OCI-LY7 (cell line): ENCODE measurements around the gene ATP5F1D. TPM values are rescaled to one million over a fixed set of nuclear protein-coding genes. Genes with fewer than 3 reads are reported as not detected.

ENCODE experiments used
- BruUV-seq: library from RNA; stranded (reverse); fragments of 400-500 nt; replicated peaks from 2 replicates; lab custom pipeline; 2021; lab: Mats Ljungman, UMichigan
- CTCF ChIA-PET: fragments of 300-600 bp; sonication (Branson Sonifier 250); formaldehyde crosslinking; loops from one replicate; lab custom pipeline; 2022; ENCODE audit warnings: antibody characterized with exemption; ENCODE audit not compliant: unreplicated experiment; lab: Charles Lee
- POLR2A ChIA-PET: fragments of 300-600 bp; sonication (Branson Sonifier 250); formaldehyde crosslinking; loops from one replicate; lab custom pipeline; 2022; ENCODE audit warnings: antibody characterized with exemption; lab: Charles Lee
- DNase-seq: peaks from one replicate; pipeline ENCODE4 v3.0.0-alpha.2; 2015; ENCODE audit warnings: low spot score
- H2AFZ ChIP-seq: fragments of 200-600 bp; sonication (generic), shearing (Covaris generic); 2 replicates; pipeline ENCODE4 v1.6.1; 2014; ENCODE audit warnings: mild to moderate bottlenecking, antibody characterized with exemption, low read length, moderate library complexity
- H3K27ac ChIP-seq: fragments of 200-600 bp; sonication (generic); 2 replicates; pipeline ENCODE4 v1.5.1; 2014; ENCODE audit warnings: mixed run types, low read depth, mild to moderate bottlenecking, moderate library complexity, low read length, inconsistent platforms; ENCODE audit not compliant: poor library complexity, severe bottlenecking
- H3K36me3 ChIP-seq: fragments of 200-600 bp; sonication (generic); 2 replicates; pipeline ENCODE4 v1.6.1; 2014; ENCODE audit warnings: mild to moderate bottlenecking, antibody characterized with exemption, low read length, moderate library complexity, mixed read lengths; ENCODE audit not compliant: insufficient read depth
- H3K4me1 ChIP-seq: fragments of 200-600 bp; sonication (generic); 2 replicates; pipeline ENCODE4 v1.5.1; 2014; ENCODE audit warnings: mild to moderate bottlenecking, low read length; ENCODE audit not compliant: insufficient read depth, poor library complexity, severe bottlenecking
- H3K4me2 ChIP-seq: fragments of 200-600 bp; sonication (generic); 2 replicates; pipeline ENCODE4 v1.6.1; 2014; ENCODE audit warnings: mild to moderate bottlenecking, low read length
- H3K4me3 ChIP-seq: fragments of 200-600 bp; sonication (generic); 2 replicates; pipeline ENCODE4 v1.5.1; 2014; ENCODE audit warnings: mild to moderate bottlenecking, low read depth, low read length; ENCODE audit not compliant: poor library complexity, severe bottlenecking
- H3K79me2 ChIP-seq: fragments of 200-600 bp; sonication (generic); 2 replicates; pipeline ENCODE4 v1.6.1; 2016; ENCODE audit warnings: low read depth, mild to moderate bottlenecking, low read length, moderate library complexity, mixed read lengths; ENCODE audit not compliant: insufficient read depth
- H3K9me2 ChIP-seq: fragments of 200-600 bp; sonication (generic); 2 replicates; pipeline ENCODE4 v1.6.1; 2016; ENCODE audit warnings: mild to moderate bottlenecking, low read length, mixed read lengths; ENCODE audit not compliant: insufficient read depth
- H3K9me3 ChIP-seq: fragments of 200-600 bp; sonication (generic); 2 replicates; pipeline ENCODE4 v1.6.1; 2014; ENCODE audit warnings: mild to moderate bottlenecking, mixed run types, low read length, mixed read lengths
- H4K20me1 ChIP-seq: fragments of 200-600 bp; sonication (generic); 2 replicates; pipeline ENCODE4 v1.6.1; 2014; ENCODE audit warnings: mild to moderate bottlenecking, antibody characterized with exemption, low read length, moderate library complexity, mixed read lengths; ENCODE audit not compliant: insufficient read depth
- EZH2phosphoT487 ChIP-seq: fragments of 200-600 bp; sonication (generic); IDR thresholded peaks from 2 replicates; pipeline ENCODE4 v1.6.1; 2018; ENCODE audit warnings: low read depth, borderline replicate concordance, mild to moderate bottlenecking, mixed run types, antibody characterized with exemption, low read length, moderate library complexity, mixed read lengths
- intact Hi-C: fragments of 100-400 bp; cut with micrococcal nuclease; formaldehyde crosslinking; loops from one replicate; pipeline ENCODE4 v1.10.0; 2022; ENCODE audit not compliant: unreplicated experiment
- total RNA-seq, 2 experiments: library from RNA; depleted of rRNA in 1 of 2; stranded (reverse); fragments of >200 nt in 1 of 2; shearing (Covaris generic) in 1 of 2; gene quantifications; 2 replicates each; pipeline ENCODE4 v1.2.3, GENCODE V29; 2014 to 2022
- TF ChIP-seq, protein P1 (sequence below): fragments of 200-600 bp; sonication (generic); conservative IDR thresholded peaks from 2 replicates; pipeline ENCODE4 v1.5.1; 2014; ENCODE audit warnings: mild to moderate bottlenecking, antibody characterized with exemption, low read length, moderate library complexity, mixed read lengths

ATP5F1D gene
- total RNA-seq, 2 experiments from 2014 or later, result 51.8 to 266 TPM

DNA sequence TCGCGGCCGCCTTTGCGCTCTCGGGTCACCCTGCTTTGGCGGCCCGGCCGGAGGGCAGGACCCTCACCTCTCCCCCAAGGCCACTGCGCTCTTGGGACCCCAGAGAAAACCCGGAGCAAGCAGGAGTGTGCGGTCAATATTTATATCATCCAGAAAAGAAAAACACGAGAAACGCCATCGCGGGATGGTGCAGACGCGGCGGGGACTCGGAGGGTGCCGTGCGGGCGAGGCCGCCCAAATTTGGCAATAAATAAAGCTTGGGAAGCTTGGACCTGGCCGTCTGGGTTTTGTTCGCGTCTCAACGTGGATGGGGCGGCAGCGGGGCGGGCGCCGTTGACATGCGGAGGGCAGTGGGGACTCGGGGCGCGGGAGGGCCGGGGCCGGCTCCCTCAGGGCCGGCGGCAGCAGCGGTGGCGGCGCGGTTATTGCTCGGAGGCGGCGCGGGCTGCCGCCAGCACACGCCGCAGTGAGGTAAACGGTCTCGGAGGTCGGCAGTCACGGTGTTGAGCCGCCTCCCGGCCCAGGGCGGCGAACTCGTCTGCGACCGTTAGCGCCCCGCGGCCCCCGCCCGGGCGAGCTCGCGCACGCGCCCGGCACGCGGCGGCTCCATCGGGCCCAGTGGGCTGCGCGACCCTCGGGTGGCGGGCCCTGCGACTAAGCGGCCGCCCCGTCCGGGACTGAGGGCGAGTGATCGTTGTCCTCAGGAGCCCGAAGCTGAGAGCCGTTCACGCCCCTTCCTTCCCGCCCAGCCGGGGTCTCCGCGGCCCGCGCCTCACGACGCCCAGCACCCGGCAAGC is 13.2 kb upstream of the ATP5F1D start:
- H3K9me3 ChIP-seq, result no peaks in the 10 kb centered on the region
- no peak overlapping the region for H2AFZ ChIP-seq
- no peak overlapping the region for H3K27ac ChIP-seq
- no peaks in the 10 kb centered on the region for H3K4me1 ChIP-seq
- BruUV-seq, result no TSS peak
- no peak for DNase-seq
- no peaks in the 10 kb centered on the region for H4K20me1 ChIP-seq
- H3K4me2 ChIP-seq, result no peak overlapping the region
- H3K4me3 ChIP-seq, result no peak overlapping the region
- no peaks in the 10 kb centered on the region for H3K9me2 ChIP-seq
- CTCF ChIA-PET, result no interaction called here
- intact Hi-C loops, result no loop called here
- H3K79me2 ChIP-seq, result no peaks in the 10 kb centered on the region
- H3K36me3 ChIP-seq, result peaks cover 35% of the 10 kb centered on the region
- TF ChIP-seq EZH2phosphoT487, result no peak
- TF ChIP-seq, protein P1, sequence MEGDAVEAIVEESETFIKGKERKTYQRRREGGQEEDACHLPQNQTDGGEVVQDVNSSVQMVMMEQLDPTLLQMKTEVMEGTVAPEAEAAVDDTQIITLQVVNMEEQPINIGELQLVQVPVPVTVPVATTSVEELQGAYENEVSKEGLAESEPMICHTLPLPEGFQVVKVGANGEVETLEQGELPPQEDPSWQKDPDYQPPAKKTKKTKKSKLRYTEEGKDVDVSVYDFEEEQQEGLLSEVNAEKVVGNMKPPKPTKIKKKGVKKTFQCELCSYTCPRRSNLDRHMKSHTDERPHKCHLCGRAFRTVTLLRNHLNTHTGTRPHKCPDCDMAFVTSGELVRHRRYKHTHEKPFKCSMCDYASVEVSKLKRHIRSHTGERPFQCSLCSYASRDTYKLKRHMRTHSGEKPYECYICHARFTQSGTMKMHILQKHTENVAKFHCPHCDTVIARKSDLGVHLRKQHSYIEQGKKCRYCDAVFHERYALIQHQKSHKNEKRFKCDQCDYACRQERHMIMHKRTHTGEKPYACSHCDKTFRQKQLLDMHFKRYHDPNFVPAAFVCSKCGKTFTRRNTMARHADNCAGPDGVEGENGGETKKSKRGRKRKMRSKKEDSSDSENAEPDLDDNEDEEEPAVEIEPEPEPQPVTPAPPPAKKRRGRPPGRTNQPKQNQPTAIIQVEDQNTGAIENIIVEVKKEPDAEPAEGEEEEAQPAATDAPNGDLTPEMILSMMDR, result no peak
- POLR2A ChIA-PET, result no interaction called here

DNA sequence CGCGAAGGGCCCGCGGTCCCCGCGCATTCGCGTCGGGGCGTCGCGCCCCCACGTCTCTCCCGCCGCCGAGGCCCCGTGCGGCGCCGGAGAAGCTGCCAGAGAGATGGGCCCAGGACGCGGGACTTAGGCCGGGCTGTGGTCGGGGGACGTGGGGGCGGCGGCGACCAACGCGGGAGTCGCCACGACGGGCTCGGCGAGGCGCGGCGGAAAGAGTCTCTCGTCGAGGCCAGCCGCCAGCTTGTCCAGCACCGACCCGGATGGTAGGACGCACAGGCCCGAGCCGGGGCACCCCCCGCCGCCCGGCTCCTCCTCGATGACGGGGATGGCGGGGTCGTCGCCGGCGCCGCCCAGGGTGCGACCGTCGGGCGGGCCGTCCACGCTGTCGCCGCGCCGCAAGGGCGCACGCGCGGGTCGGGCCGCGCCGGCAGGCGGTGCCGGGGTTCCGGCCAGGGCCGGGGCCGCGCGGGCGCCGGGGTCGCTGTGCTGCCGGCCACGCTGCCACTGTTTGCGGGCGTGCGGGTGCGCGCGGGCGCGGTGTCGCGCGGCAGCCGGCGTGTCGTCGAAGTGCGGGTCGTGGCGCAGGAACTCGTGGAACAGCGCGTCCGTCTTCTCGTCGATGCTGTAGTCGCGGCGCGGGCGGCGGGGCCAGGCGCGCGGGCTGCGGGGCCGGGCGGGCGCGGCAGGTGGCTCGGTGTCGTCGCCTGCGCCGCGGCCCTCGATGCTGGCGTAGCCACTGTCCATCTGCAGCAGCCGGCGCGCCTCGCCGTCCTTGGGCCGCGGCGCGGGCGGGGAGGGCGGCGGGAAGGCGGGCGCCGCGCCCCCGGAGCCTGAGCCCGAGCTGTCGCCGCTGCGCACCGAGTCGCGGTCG is 12.3 kb upstream of the ATP5F1D start:
- Histone ChIP-seq H4K20me1 (no peaks in the 10 kb centered on the region), H3K9me2 (no peaks in the 10 kb centered on the region), H3K4me2 (no peak overlapping the region), H3K27ac (no peak overlapping the region), H3K36me3 (peaks cover 25% of the 10 kb centered on the region), H3K4me1 (no peaks in the 10 kb centered on the region), H3K79me2 (no peaks in the 10 kb centered on the region), H3K9me3 (no peaks in the 10 kb centered on the region), H2AFZ (no peak overlapping the region), H3K4me3 (no peak overlapping the region)
- no peak for DNase-seq
- TF ChIP-seq, protein P1, result no peak
- no peak for TF ChIP-seq EZH2phosphoT487
- BruUV-seq, result no TSS peak
- POLR2A ChIA-PET, result no interaction called here
- CTCF ChIA-PET, result no interaction called here
- intact Hi-C loops, result no loop called here
